Activated B cell treated with CpG ODN at 0.5 μM for 24 hours (primary cell): ENCODE measurements around the gene LAMTOR2. TPM values are rescaled to one million over a fixed set of nuclear protein-coding genes. Genes with fewer than 3 reads are reported as not detected.

Experiments
- ATAC-seq: fragments of 200-7000 bp; cut with Tn5 transposase; one replicate; pipeline ENCODE4 v1.10.0; 2021; ENCODE audit warnings: low read depth, mild to moderate bottlenecking, moderate library complexity
- CTCF ChIA-PET: fragments of 350-600 bp; sonication (Branson Sonifier 250); formaldehyde crosslinking; loops from one replicate; lab custom pipeline; 2021; ENCODE audit warnings: antibody characterized with exemption; lab: Charles Lee
- POLR2A ChIA-PET: fragments of 350-600 bp; sonication (Branson Sonifier 250); formaldehyde crosslinking; loops from one replicate; lab custom pipeline; 2021; ENCODE audit warnings: antibody characterized with exemption; lab: Charles Lee
- DNase-seq: peaks from one replicate; pipeline ENCODE4 v3.0.0; 2022
- H3K27ac Mint-ChIP-seq: one replicate; pipeline ENCODE4 v1.8.0; 2020; ENCODE audit warnings: mixed read lengths
- H3K27me3 Mint-ChIP-seq: one replicate; pipeline ENCODE4 v1.8.0; 2021; ENCODE audit warnings: mixed read lengths
- H3K36me3 Mint-ChIP-seq: one replicate; pipeline ENCODE4 v1.8.0; 2021; ENCODE audit warnings: low read depth, mixed read lengths
- H3K4me1 Mint-ChIP-seq: one replicate; pipeline ENCODE4 v1.8.0; 2021; ENCODE audit warnings: mixed read lengths
- H3K4me3 Mint-ChIP-seq: one replicate; pipeline ENCODE4 v1.8.0; 2020; ENCODE audit warnings: mild to moderate bottlenecking, mixed read lengths
- H3K9me3 Mint-ChIP-seq: one replicate; pipeline ENCODE4 v1.8.0; 2020; ENCODE audit warnings: mixed read lengths
- intact Hi-C: fragments of 100-400 bp; cut with micrococcal nuclease; formaldehyde crosslinking; loops from one replicate; pipeline ENCODE4 v1.15.1; 2024
- total RNA-seq: library from RNA; stranded (reverse); gene quantifications from 2 replicates; pipeline ENCODE4 v1.2.3, GENCODE V29; 2022
- TF ChIP-seq, protein P1 (sequence below): fragments of 200-600 bp; IDR thresholded peaks from one replicate; pipeline ENCODE4 v1.8.0; 2022; ENCODE audit warnings: antibody characterized with exemption, mild to moderate bottlenecking

Gene LAMTOR2
- total RNA-seq, 1 donor from 2014 or later: 48.0 TPM

DNA sequence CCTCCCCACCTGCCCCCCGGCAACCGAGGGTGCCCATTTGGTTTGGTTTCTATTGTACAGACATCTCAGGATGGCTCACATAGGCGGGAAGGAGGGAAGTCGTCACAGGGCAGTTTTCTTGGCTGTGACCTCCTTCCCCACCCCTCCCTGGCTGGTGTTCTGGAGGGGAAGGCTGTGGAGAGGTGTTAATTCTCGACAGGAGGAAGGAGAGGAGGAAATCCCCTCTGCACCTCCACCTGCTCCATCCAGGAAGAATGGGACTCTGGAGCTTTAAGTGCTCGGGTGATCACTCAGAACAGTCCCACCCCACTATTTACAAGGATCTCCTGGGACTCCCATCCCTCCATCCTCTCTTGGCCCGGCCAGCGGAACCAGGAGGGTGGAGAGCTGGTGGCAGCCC lies 20.1 kb downstream of the LAMTOR2 start:
- ChIA-PET CTCF (no interaction called here), POLR2A (no interaction called here)
- Mint-ChIP-seq H3K4me1 (peaks cover 18% of the 10 kb centered on the region), H3K4me3 (no peak overlapping the region), H3K27ac (no peak overlapping the region), H3K9me3 (no peaks in the 10 kb centered on the region), H3K27me3 (no peaks in the 10 kb centered on the region), H3K36me3 (no peaks in the 10 kb centered on the region)
- intact Hi-C loops: no loop called here
- ATAC-seq: no peak
- TF ChIP-seq, protein P1, sequence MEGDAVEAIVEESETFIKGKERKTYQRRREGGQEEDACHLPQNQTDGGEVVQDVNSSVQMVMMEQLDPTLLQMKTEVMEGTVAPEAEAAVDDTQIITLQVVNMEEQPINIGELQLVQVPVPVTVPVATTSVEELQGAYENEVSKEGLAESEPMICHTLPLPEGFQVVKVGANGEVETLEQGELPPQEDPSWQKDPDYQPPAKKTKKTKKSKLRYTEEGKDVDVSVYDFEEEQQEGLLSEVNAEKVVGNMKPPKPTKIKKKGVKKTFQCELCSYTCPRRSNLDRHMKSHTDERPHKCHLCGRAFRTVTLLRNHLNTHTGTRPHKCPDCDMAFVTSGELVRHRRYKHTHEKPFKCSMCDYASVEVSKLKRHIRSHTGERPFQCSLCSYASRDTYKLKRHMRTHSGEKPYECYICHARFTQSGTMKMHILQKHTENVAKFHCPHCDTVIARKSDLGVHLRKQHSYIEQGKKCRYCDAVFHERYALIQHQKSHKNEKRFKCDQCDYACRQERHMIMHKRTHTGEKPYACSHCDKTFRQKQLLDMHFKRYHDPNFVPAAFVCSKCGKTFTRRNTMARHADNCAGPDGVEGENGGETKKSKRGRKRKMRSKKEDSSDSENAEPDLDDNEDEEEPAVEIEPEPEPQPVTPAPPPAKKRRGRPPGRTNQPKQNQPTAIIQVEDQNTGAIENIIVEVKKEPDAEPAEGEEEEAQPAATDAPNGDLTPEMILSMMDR: no peak
- no peak for DNase-seq

DNA sequence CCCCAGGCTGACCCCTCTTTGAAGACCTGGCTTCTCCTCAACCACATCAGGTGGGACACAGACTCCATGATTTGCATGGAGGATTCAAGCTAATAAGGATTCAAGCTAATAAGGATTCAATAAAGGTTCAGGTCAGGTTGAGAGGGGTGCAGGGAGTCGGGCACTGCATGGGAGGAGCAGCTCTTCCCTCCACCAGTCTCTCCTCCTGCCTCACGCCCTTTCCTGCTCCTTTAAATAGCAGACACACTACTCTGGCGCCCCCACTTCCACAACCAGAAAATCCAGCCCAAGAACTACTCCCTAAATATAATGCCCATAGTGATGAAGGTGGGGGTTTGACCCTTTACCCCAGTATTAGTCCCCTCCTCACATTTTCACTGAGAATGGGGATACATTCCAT lies 20.6 kb downstream of the LAMTOR2 start:
- peaks cover 18% of the 10 kb centered on the region for H3K4me1 Mint-ChIP-seq
- ATAC-seq (no peak), DNase-seq (no peak)
- peak overlapping the region; percentile 24 for H3K4me3 Mint-ChIP-seq
- no peaks in the 10 kb centered on the region for H3K27me3 Mint-ChIP-seq
- no peak overlapping the region for H3K27ac Mint-ChIP-seq
- POLR2A ChIA-PET: no interaction called here
- TF ChIP-seq, protein P1: no peak
- intact Hi-C loops: no loop called here
- no peaks in the 10 kb centered on the region for H3K36me3 Mint-ChIP-seq
- no peaks in the 10 kb centered on the region for H3K9me3 Mint-ChIP-seq
- CTCF ChIA-PET: no interaction called here

DNA sequence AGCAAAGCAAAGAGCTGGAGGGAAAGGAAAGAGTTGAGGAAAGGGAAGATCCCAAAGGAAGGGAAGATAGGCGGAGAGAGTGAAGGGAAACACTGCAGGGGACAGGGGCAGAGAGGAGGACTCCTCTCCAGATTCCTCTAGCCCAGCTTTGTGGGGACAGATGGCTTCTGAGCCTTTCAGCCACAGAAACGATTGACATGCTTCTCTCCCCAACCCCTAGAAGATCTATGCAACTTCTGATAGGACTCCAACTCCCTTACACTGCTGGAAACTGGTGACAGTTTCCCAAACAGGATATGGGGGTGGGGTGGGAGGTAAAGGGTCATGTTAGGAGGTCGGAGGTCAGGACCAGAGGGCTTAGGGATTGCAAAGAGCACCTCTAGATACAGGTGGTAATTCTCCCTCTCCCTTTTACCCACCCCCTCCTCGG lies 21.2 kb downstream of the LAMTOR2 start:
- intact Hi-C loops: no loop called here
- H3K36me3 Mint-ChIP-seq: no peaks in the 10 kb centered on the region
- peaks cover 18% of the 10 kb centered on the region for H3K4me1 Mint-ChIP-seq
- no peak for ATAC-seq
- CTCF ChIA-PET: no interaction called here
- no peaks in the 10 kb centered on the region for H3K9me3 Mint-ChIP-seq
- TF ChIP-seq, protein P1: no peak
- no peak overlapping the region for H3K27ac Mint-ChIP-seq
- POLR2A ChIA-PET: no interaction called here
- H3K27me3 Mint-ChIP-seq: no peaks in the 10 kb centered on the region
- DNase-seq: no peak
- peak overlapping the region; percentile 79 for H3K4me3 Mint-ChIP-seq

DNA sequence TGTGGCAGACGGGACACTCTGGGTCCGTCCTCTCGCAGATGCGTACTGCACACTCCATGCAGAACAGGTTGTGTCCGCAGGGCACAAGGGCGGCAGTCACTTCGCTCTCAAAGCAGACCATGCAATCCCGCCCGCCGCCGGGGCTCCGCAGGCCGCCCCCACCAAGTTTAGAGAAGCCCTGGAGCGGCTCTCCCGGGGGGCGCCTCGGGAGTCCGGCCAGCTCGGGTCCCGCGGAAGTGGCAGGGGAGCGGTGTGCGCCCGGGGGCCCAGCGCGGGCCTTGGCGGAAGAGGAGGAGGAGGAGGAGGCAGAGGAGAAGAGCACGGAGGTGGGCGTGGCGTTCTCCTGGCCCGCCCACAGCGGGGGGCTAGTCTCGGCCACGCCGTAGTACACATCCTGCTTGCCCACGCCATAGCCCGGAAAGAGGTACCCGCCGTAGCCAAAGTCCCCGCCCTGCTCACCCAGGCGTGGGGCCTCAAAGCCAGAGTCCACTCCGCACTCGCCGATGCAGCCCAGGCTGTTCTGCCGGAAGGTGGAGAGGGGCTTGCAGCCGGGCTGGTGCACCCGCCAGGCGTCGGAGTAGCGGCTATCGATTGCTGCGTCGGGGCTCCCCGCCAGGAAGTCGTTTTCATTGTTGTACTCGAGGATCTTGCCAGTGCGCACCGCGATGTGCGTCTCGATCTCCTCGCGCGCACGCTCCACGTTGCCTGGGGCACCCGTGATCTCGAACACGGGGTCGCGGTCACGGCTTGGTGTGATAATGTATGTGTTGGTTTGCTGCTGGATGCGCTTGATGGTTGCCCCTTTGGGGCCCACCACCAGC lies 22.2 kb downstream of the LAMTOR2 start:
- H3K27ac Mint-ChIP-seq: peak overlapping the region; percentile 69
- CTCF ChIA-PET: no interaction called here
- intact Hi-C loops: no loop called here

DNA sequence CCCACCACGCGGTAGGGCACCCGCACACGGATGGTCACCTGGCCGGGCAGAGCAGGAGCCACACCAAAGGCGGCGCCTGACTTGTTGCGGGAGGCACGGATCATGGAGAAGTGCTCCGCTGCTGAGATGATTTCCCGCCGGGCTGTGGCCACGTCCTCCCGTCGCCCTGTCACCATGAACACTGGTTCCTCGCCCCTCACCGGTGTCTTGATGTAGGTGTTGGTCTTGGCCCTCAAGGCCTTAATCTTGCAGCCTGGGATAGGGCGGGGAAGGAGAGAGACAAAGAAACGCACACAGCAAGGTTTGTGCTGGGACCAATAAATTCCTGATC lies 22.8 kb downstream of the LAMTOR2 start:
- Mint-ChIP-seq H3K4me1 (peaks cover 20% of the 10 kb centered on the region), H3K9me3 (no peaks in the 10 kb centered on the region), H3K27me3 (no peaks in the 10 kb centered on the region), H3K27ac (peak overlapping the region; percentile 41), H3K4me3 (peak overlapping the region; percentile 9), H3K36me3 (no peaks in the 10 kb centered on the region)
- TF ChIP-seq, protein P1: no peak
- no peak for DNase-seq
- no peak for ATAC-seq
- CTCF ChIA-PET: no interaction called here
- intact Hi-C loops: no loop called here
- POLR2A ChIA-PET: no interaction called here

More for the DNA sequence above, 22.2 kb downstream of the LAMTOR2 start:
- Mint-ChIP-seq H3K4me3 (peak overlapping the region; percentile 79), H3K36me3 (no peaks in the 10 kb centered on the region), H3K27me3 (no peaks in the 10 kb centered on the region), H3K4me1 (peaks cover 20% of the 10 kb centered on the region), H3K9me3 (no peaks in the 10 kb centered on the region)
- peak; percentile 58 for DNase-seq
- TF ChIP-seq, protein P1: no peak
- peak; percentile 91 for ATAC-seq
- POLR2A ChIA-PET: no interaction called here
